HG03064 (cell line): Measurements from ENCODE around the gene SREK1.
"Not testable (repeated sequence)": the region's sequence is repeated elsewhere in the genome, so short reads cannot be mapped to it uniquely, and the experiment has no call there.

Experiments
- ATAC-seq: cut with Tn5 transposase; IDR thresholded peaks from one replicate; pipeline ENCODE4 v1.9.1; 2021; ENCODE audit warnings: low read depth; ENCODE audit not compliant: unreplicated experiment

Gene SREK1

GRCh38 chr5:66144074-66144833 lies at the start of gene SREK1:
TSS of gene SREK1 (plus strand) at chr5:66144300. CDS start at chr5:66144377, 77 bp downstream.
- ATAC-seq, result peak; percentile 94

- no peak for ATAC-seq
Measured at GRCh38 chr5:66100851-66101250, 43.2 kb upstream of the SREK1 start.

GRCh38 chr5:66113160-66113559 lies 30.9 kb upstream of the SREK1 start:
- ATAC-seq, result no peak

- no peak for ATAC-seq
Measured at GRCh38 chr5:66118304-66118703, 25.8 kb upstream of the SREK1 start.

- ATAC-seq, result no peak
Measured at GRCh38 chr5:66122379-66123034, 21.6 kb upstream of the SREK1 start.

- no peak for ATAC-seq
Measured at GRCh38 chr5:66129144-66129543, 15.0 kb upstream of the SREK1 start.

GRCh38 chr5:66130493-66130892 lies 13.6 kb upstream of the SREK1 start:
- ATAC-seq, result no peak

GRCh38 chr5:66134407-66134861 lies 9.7 kb upstream of the SREK1 start:
- no peak for ATAC-seq

GRCh38 chr5:66136053-66136452 lies 8.0 kb upstream of the SREK1 start:
- ATAC-seq, result no peak

GRCh38 chr5:66136944-66137343 lies 7.2 kb upstream of the SREK1 start:
- ATAC-seq, result not testable (repeated sequence)

GRCh38 chr5:66138637-66139317 lies 5.3 kb upstream of the SREK1 start:
- no peak for ATAC-seq

- no peak for ATAC-seq
Measured at GRCh38 chr5:66139318-66139712, 4.8 kb upstream of the SREK1 start.

GRCh38 chr5:66142417-66142816 lies 1.7 kb upstream of the SREK1 start:
- ATAC-seq, result no peak

GRCh38 chr5:66143473-66144073 lies 527 bp upstream of the SREK1 start:
- ATAC-seq, result peak; percentile 18

GRCh38 chr5:66144834-66145390 lies 812 bp downstream of the SREK1 start:
- peak; percentile 51 for ATAC-seq

GRCh38 chr5:66145737-66146136 lies 1.6 kb downstream of the SREK1 start:
- no peak for ATAC-seq

- no peak for ATAC-seq
Measured at GRCh38 chr5:66149950-66150349, 5.8 kb downstream of the SREK1 start.

- ATAC-seq, result no peak
Measured at GRCh38 chr5:66151030-66151429, 6.9 kb downstream of the SREK1 start.

GRCh38 chr5:66151491-66151890 lies 7.4 kb downstream of the SREK1 start:
- ATAC-seq, result no peak

- no peak for ATAC-seq
Measured at GRCh38 chr5:66157046-66157445, 12.9 kb downstream of the SREK1 start.

GRCh38 chr5:66161356-66161755 lies 17.3 kb downstream of the SREK1 start:
- no peak for ATAC-seq
